HG03097 (cell line): ENCODE results near the gene CRIM1.

Experiments
- ATAC-seq: cut with Tn5 transposase; IDR thresholded peaks from one replicate; pipeline ENCODE4 v1.9.1; 2021; ENCODE audit not compliant: unreplicated experiment, low FRiP score

The CRIM1 gene

GRCh38 chr2:36476411-36476810, 120.8 kb downstream of the CRIM1 start:
- no peak for ATAC-seq

GRCh38 chr2:36477315-36477714, 121.7 kb downstream of the CRIM1 start:
- no peak for ATAC-seq

DNA sequence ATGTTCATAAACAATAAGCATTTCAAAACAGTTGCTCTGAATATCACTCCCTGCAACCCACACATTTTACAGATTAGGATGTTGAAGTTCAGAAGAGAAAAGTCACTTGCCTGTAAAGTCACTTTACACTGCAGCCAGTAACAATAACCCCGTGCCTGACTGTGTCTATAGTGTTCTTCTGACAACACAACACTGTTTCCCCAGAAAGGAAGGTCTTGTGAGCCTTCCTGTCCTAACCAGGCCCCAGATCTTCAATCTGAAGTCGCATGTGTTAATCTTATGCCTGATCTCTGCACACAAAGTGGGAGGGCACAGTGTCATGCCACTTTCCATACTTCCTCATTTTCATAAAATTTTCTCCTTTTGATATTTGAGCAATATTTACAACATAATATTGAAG, 122.2 kb downstream of the CRIM1 start:
- ATAC-seq: no peak

DNA sequence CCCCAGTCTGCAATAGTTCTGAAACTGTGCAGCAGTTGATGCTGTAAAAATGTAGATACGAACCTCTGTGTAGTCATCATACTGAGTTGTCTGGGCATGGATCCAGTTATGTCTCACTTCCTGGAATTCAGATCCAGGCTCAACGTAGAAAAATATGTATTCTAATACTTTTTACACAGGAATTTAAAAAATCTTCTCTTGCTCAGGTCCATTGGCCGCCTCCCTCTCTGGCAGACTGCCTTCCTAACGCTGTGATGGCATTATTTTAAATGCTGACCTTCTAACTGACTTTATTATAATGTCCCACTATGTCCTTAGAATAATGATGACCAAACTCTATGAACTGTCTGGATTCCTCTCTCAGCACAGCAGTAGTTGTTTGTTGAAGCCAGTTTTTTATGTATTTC, 122.8 kb downstream of the CRIM1 start:
- ATAC-seq: no peak

DNA sequence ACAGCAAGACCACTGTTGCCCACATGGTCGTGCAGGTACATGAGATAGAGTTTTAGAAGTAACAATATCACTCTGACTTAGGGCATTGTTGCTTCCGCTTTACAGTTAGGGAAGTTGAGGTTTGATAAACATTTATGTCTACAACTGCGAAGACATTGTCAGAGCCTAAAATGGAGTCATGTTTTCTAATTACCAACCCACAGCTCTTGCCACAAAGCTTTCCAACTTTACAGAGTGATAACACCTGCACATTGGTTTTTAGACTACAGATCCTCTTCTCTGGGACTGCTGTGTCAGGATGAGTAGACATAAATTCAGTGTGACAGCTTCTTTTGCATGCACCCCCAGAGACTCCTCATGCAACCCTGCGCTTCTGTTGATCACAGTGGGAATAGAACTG, 123.4 kb downstream of the CRIM1 start:
- no peak for ATAC-seq

- no peak for ATAC-seq
Measured at GRCh38 chr2:36479406-36479805, 123.8 kb downstream of the CRIM1 start.

- no peak for ATAC-seq
Measured at GRCh38 chr2:36480028-36480427, 124.5 kb downstream of the CRIM1 start.

- ATAC-seq: no peak
Measured at GRCh38 chr2:36480636-36481035, 125.1 kb downstream of the CRIM1 start.

- no peak for ATAC-seq
Measured at GRCh38 chr2:36481709-36482108, 126.1 kb downstream of the CRIM1 start.

GRCh38 chr2:36482576-36483214, 127.1 kb downstream of the CRIM1 start:
- no peak for ATAC-seq

GRCh38 chr2:36483290-36483689, 127.7 kb downstream of the CRIM1 start:
- ATAC-seq: no peak

DNA sequence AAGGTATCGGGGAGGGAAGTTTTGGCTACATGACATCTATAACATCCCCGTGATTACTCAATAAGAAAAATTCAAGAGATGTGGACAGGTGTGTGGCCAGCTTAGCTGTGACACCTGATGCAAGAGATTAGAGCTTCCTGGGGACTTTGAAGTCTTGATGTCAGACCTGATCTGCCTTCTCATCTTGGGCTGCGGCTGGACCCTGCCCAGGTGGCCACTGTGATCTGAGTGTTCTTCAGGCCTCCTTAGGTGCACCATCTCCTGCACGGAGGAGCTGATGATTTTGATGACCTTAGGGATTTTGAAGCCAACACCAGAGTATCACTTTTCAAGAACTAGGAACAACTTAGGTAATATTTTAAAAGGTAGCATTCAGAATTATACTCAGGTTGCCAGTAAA, 128.9 kb downstream of the CRIM1 start:
- ATAC-seq: no peak

GRCh38 chr2:36485521-36485920, 129.9 kb downstream of the CRIM1 start:
- ATAC-seq: no peak

DNA sequence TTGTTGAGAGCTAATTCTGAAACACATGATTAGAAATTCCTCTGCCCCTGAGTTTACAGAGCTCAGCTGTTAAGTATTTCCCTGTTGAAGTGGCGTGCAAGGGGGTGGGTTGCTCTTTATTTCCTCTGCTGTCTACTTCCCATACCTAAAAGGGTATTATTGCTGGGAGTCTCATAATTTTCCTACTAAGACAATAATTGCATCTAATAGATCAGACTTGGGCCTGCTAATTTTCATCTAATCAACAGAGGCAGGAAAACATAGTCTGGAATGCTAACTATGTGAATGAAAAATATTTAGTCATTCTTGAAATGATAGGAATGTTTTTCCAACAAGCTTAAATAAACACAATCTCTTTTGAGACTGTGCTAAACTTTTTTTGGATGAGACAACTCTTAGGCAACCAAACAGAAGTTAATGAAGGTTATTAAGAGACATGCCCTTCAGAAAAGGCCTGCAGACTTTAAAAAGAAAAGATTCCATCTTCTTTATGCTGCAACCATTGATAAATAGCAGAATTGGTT, 131.0 kb downstream of the CRIM1 start:
- ATAC-seq: no peak

- ATAC-seq: no peak
Measured at GRCh38 chr2:36487947-36488346, 132.4 kb downstream of the CRIM1 start.

GRCh38 chr2:36489281-36489680, 133.7 kb downstream of the CRIM1 start:
- no peak for ATAC-seq

DNA sequence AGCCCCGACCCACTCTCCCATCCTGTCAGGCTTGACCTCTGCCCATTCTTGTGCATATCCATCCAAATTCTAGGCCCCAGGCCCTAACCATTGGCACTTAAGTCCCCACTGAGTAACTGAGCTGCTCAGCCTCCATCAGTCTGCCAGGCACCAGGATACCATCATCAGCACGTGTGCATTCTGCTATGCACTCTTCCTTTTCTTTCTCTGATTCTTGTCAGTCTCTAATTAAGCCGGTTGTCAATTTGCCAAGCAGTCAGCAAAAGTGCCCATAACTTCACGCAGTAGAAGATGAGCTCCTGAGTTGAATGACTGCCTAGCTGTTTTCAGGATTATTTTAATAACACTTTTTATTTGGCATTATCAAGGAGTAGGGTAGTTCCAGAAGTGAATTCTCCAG, 135.2 kb downstream of the CRIM1 start:
- ATAC-seq: no peak

GRCh38 chr2:36492216-36492945, 136.8 kb downstream of the CRIM1 start:
- ATAC-seq: no peak

- ATAC-seq: no peak
Measured at GRCh38 chr2:36493306-36493705, 137.7 kb downstream of the CRIM1 start.

DNA sequence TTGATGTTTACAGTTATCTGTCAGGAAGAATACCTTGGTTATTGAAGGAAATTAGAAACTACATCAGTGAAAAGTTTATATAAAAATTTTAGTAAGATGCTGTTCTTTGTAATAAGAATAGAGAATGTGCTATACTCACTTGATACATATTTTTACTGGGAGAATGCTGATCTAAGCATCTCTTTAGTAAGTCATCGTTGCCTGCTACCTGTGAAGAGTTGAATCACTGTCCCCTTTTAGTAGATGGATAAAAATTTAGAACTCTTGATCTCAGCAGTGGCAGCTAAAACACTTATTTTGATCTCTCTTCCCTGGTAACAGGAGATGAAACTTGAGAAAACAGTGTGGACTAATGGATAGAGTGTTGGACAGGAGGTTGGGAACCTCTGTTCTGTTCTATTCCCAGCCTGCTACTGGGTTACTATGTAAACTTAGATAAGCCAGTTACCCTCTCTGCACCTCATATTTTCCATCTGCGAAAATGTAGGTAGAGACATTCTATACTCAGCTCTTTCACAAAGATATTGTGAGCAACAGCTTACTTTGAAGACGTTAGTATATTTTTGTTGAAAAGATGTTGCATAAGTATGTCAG, 142.1 kb downstream of the CRIM1 start:
- ATAC-seq: no peak

- ATAC-seq: no peak
Measured at GRCh38 chr2:36499128-36499820, 143.7 kb downstream of the CRIM1 start.
